Testis (tissue), 2 donors: ENCODE data around the gene SCUBE3.

Source experiments
- POLR2A ChIP-seq: fragments of 450-650 bp; IDR thresholded peaks from one replicate; pipeline ENCODE4 v1.6.1; 2017; ENCODE audit warnings: antibody characterized with exemption, mild to moderate bottlenecking, moderate library complexity
- TF ChIP-seq, protein P1 (sequence below), 3 experiments: fragments of 450-650 bp in 2 of 3; fragments of 200-600 bp in 1 of 3; sonication (generic) in 1 of 3; IDR thresholded peaks; one replicate each; pipeline ENCODE4 v1.5.1; 2016 to 2019; ENCODE audit warnings: antibody characterized with exemption in 3 of 3, mild to moderate bottlenecking in 2 of 3, moderate library complexity in 1 of 3

GRCh38 chr6:35298625-35299140, 84.9 kb downstream of the SCUBE3 start:
- TF ChIP-seq, protein P1, sequence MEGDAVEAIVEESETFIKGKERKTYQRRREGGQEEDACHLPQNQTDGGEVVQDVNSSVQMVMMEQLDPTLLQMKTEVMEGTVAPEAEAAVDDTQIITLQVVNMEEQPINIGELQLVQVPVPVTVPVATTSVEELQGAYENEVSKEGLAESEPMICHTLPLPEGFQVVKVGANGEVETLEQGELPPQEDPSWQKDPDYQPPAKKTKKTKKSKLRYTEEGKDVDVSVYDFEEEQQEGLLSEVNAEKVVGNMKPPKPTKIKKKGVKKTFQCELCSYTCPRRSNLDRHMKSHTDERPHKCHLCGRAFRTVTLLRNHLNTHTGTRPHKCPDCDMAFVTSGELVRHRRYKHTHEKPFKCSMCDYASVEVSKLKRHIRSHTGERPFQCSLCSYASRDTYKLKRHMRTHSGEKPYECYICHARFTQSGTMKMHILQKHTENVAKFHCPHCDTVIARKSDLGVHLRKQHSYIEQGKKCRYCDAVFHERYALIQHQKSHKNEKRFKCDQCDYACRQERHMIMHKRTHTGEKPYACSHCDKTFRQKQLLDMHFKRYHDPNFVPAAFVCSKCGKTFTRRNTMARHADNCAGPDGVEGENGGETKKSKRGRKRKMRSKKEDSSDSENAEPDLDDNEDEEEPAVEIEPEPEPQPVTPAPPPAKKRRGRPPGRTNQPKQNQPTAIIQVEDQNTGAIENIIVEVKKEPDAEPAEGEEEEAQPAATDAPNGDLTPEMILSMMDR (IDR thresholded peaks at IDR 0.05), result no peak
- TF ChIP-seq POLR2A, result no peak
